HG03060 (cell line): ENCODE data around the gene SPINT2.

Source experiments
- ATAC-seq: cut with Tn5 transposase; IDR thresholded peaks from one replicate; pipeline ENCODE4 v1.9.1; 2021; ENCODE audit warnings: low read depth, moderate number of reproducible peaks; ENCODE audit not compliant: unreplicated experiment

Gene SPINT2

DNA sequence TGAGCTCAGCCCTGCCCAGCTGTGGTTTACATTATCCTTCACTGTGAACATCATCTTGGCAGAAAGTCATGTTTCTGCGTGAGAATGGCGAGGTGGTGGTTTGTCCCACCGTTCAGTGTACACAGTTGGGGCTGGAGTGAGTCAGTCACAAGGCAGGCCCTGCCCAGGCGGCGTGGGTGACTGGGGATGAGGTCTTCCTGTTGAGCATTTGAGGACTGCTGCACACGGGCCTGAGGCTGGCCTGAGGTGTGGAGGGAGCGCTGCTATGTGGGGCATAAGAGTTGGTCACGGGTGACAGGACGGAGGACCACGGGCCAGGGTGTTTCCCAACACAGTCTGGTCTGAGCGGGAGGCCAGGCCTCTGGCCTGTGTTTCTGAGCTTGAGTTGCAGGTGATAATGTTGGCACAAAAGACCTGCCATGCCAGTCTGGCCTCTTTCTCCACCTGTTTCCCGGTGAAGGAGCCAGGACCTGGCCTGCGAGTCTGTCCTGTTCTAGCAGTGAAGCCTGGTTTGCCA, 26.3 kb downstream of the SPINT2 start:
- no peak for ATAC-seq

- ATAC-seq = no peak
Observed at GRCh38 chr19:38291855-38292254, 27.5 kb downstream of the SPINT2 start.

GRCh38 chr19:38293281-38293680, 28.9 kb downstream of the SPINT2 start:
- no peak for ATAC-seq

GRCh38 chr19:38294090-38294489, 29.7 kb downstream of the SPINT2 start:
- ATAC-seq = no peak

- no peak for ATAC-seq
Observed at GRCh38 chr19:38298821-38299680, 34.7 kb downstream of the SPINT2 start.

DNA sequence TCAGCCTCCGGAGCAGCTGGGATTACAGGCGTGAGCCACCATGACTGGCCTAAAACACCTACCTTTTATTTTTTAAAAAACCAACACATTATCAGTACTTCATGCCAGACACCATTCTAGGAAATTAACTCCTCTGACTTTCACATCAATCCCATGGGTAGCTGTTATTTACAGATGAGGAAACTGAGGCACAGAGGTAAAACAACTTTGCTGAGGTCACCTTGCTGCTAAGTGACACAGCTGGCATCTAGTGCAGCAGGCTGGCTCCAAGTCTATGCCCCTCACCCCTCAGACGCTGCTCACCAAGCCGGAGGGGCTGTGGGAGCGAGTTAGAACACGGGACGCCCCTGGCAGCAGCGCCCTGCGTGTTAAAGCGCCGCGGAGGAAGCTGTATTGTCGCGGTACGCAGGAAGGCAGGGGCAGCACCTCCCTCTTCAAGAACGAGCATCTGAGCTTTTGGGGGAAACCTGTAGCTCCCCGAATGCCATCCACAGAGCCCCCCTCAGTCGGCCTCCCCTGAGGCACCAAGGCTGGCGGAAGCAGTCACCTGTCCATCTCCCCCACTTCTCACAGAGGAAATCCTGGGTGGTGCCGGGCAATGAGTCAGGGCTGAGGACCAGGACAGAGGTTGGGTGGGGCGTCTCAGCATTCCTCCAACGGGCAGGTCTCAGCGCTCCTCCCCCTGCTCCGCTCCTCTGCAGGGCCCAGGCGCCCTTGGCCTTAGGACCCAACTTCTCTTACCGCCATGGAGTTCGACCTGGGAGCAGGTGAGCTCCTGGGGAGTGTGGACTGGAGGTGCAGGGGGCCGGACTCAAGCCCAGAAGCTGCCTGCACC, 39.4 kb downstream of the SPINT2 start, which contains the start of gene C19orf33:
Gene C19orf33 (plus strand): TSS at position 735 of the 835 bp plus-strand sequence. CDS start 11 bp downstream, at position 746.
- ATAC-seq = no peak

DNA sequence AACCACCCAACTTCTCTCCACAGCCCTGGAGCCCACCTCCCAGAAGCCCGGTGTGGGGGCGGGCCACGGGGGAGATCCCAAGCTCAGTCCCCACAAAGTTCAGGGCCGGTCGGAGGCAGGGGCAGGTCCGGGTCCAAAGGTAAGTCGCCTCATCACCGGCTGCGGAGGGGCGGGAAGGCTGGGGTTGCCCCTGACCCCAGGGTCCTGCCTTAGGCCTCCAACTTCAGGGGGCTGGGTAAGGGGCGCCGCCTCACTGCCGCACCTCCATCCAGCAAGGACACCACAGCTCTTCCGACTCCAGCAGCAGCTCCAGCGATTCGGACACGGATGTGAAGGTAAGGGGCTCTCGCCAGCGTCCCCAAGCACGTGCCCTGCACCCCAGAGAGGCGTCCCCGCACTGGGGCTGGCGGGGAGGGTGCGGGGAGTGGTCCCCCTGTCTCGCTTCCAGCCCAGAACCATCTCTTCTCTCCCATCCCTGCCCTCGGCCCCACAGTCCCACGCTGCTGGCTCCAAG, 40.0 kb downstream of the SPINT2 start:
- no peak for ATAC-seq

DNA sequence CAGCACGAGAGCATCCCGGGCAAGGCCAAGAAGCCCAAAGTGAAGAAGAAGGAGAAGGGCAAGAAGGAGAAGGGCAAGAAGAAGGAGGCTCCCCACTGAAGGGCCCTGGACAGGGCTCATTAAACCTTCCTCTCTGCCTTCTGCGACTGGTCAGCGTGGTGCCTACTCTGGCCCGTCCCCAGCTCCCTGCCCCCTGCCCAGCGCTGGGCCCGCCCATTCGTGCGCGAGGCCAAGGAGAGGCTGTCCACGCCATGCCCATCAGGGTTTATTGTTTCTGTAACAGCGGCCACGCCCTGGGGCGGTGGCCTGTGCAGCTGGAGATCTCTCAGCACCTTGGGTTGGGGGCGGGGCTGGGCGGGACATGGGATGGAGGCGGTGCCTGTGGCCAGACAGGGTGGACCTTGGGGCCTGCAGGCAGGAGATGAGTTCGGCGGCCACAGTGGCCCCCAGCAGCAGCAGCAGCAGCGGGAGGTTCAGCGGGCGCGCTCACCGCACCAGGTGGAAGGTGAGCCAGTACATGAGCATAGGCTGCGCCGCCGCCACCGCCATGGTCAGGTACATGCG, 40.6 kb downstream of the SPINT2 start:
- no peak for ATAC-seq

DNA sequence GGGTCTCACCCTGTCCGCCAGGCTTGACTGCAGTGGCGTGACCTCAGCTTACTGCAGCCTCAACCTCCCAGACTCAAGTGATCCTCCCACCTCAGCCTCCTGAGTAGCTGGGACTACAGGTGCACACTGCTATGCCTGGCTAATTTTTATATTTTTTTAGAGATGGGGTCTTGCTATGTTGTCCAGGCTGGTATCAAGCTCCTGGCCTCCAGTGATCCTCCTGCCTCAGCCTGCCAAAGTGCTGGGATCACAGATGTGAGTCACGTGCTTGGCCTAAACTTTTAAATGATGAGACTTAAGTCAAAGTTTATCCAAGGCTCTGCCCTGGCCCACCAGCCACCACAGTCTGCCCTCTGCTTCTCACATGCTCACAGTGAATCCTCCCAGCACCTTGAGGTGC, 41.9 kb downstream of the SPINT2 start:
- no peak for ATAC-seq

GRCh38 chr19:38307076-38307475, 42.7 kb downstream of the SPINT2 start:
- ATAC-seq = no peak

GRCh38 chr19:38307597-38307996, 43.2 kb downstream of the SPINT2 start:
- no peak for ATAC-seq

- ATAC-seq = no peak
Observed at GRCh38 chr19:38308006-38308766, 43.8 kb downstream of the SPINT2 start.

GRCh38 chr19:38308926-38309614, 44.7 kb downstream of the SPINT2 start:
- ATAC-seq = no peak

DNA sequence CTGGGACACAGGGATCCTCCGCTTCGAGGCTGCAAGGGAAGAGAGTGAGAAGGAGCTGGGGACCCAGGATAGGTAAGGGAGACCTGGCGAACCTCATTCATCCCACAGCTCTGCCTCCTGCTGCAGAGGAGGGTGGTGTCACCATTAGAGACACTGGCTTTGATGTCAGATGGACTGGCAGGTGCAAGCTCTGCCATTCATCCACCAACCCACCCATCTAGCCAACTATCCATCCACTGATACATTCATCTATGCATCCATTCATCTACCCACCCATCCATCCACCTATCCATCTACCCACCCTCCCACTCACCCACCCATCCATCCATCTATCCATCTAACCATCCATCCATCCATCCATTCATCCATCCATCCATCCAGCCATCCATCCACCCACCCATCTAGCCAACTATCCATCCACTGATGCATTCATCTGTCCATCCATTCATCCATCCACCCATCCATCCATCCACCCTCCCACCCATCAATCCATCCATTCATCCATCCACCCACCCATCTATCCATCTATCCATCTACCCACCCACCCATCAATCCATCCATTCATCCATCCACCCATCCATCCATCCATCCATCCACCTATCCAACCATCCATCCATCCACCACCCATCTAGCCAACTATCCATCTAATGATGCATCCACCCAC, 45.4 kb downstream of the SPINT2 start:
- no peak for ATAC-seq

- no peak for ATAC-seq
Observed at GRCh38 chr19:38310279-38310670, 45.9 kb downstream of the SPINT2 start.

DNA sequence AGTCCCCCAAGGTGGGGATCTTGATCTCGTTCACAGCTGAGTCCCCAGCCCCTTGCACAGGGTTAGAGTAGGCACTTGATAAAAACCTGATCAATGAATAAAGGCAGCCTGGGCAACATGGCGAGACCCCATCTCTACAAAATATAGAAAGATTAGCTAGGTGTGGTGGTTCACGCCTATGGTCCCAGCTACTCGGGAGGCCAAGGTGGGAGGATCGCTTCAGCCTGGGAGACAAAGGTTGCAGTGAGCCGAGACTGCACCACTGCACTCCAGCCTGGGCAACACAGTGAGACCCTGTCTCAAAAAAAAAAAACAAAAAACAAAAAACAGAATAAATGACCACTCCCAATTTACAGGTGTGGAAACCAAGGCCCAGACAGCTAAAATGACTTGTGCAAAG, 46.6 kb downstream of the SPINT2 start:
- ATAC-seq = no peak

- ATAC-seq = peak; percentile 73
Observed at GRCh38 chr19:38315657-38316476, 51.5 kb downstream of the SPINT2 start, which contains the start of gene YIF1B. TSS of gene YIF1B (minus strand) at chr19:38315947. CDS start at chr19:38315917, 30 bp downstream.
